NK-92 treated with Interleukin-12 subunit alpha and Interleukin-12 subunit beta, amount 100 ng/mL, for 24 hours (cell line): Measurements from ENCODE around the gene PRAMEF25.
"Not testable (repeated sequence)": the region's sequence is repeated elsewhere in the genome, so short reads cannot be mapped to it uniquely, and the experiment has no call there.

Experiments used
- DNase-seq: peaks from one replicate; lab custom pipeline; 2025; lab: John Stamatoyannopoulos, UW

The PRAMEF25 gene

GRCh38 chr1:13070474-13070873, at the start of gene PRAMEF25:
TSS of gene PRAMEF25 (plus strand) at chr1:13070774. CDS start at chr1:13073694, 2,920 bp downstream.
- DNase-seq: not testable (repeated sequence)

DNA sequence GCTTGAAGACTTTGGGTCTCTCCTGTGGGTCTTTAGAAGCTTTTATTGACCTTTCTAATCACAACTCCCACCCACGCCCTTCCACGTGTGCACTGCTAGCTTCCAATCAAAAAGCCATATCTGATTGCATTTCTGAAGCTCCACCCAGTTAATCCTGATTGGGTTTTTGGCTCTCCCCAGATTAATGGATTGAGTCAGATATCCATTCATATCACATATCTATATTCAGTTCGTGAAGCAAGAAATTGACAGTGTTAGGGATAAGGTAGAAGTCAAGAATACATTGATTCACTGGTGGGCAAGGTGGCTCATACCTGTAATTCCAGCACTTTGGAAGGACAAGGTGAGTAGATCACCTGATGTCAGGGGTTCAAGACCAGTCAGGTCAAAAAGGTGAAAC, 14.1 kb upstream of the PRAMEF25 start, which contains the start of gene PRAMEF27:
Gene PRAMEF27, minus strand, starts transcription at position 101 of the 400 bp plus-strand sequence. CDS start 2,916 bp downstream, outside the sequence.
- DNase-seq: not testable (repeated sequence)

DNA sequence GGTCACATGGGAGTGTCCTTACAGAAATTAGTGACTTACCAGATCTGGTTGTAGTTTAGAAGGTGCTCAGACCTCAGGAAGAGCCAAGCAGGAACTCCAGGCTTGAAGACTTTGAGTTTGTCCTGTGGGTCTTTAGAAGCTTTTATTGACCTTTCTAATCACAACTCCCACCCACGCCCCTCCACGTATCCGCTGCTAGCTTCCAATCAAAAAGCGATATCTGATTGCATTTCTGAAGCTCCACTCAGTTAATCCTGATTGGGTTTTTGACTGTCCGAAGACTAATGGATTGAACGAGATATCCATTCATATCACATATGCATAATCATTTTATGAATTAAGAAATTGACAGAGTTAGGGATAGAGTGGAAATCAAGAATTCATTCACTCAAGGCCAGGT, 46.2 kb downstream of the PRAMEF25 start, which contains the start of gene HNRNPCL2:
Gene HNRNPCL2, minus strand, starts transcription at position 101 of the 400 bp plus-strand sequence. CDS start 454 bp downstream, outside the sequence.
- not testable (repeated sequence) for DNase-seq
